ENCODE measurements around the gene CACNA2D3. TPM values are rescaled to one million over a fixed set of nuclear protein-coding genes. Genes with fewer than 3 reads are reported as not detected.

Gene CACNA2D3
- total and polyA plus RNA-seq, 2 experiments from 2014 or later = 1.1 to 2.5 TPM

DNA sequence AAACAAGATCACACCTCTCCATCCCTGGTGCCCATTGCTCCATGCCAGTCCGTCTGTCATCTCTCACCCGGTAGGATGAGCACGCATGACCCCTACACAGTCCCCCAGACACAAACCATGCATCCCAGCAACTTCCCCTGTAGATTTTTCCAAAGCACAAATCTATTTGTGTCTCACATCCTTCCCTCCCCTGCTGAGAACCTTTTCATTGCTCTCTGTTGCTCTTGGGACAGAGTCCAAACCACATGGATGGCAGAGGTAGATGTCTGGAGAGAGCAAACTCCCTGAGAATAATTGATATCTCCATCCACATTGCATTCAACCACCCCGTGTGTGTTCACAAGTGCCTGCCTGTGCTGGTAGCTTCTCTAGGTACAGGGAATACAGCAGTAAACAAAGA, 835.4 kb downstream of the CACNA2D3 start:
- no peak for DNase-seq (ENCODE audit: low spot score)
- no peak overlapping the region for H3K4me2 ChIP-seq
- H2AFZ ChIP-seq = no peak overlapping the region
- H3K27me3 ChIP-seq = no peaks in the 10 kb centered on the region
- H3K9me2 ChIP-seq (replicated peaks; ENCODE audit: insufficient read depth) = no peaks in the 10 kb centered on the region
- H4K20me1 ChIP-seq (ENCODE audit: insufficient read depth, poor library complexity, severe bottlenecking) = no peaks in the 10 kb centered on the region
- H3K4me3 ChIP-seq = no peak overlapping the region
- 94% methylated on average over 4 of the region's 4 CpGs for WGBS (ENCODE audit: low lambda C conversion rate, missing lambda C conversion rate)
- no peak for TF ChIP-seq EZH2 (IDR thresholded peaks at IDR 0.05; ENCODE audit: borderline replicate concordance)
- no peak for TF ChIP-seq EZH2phosphoT487 (IDR thresholded peaks at IDR 0.05; ENCODE audit: low read depth, severe bottlenecking, unreplicated experiment)
- TF ChIP-seq, protein P1, sequence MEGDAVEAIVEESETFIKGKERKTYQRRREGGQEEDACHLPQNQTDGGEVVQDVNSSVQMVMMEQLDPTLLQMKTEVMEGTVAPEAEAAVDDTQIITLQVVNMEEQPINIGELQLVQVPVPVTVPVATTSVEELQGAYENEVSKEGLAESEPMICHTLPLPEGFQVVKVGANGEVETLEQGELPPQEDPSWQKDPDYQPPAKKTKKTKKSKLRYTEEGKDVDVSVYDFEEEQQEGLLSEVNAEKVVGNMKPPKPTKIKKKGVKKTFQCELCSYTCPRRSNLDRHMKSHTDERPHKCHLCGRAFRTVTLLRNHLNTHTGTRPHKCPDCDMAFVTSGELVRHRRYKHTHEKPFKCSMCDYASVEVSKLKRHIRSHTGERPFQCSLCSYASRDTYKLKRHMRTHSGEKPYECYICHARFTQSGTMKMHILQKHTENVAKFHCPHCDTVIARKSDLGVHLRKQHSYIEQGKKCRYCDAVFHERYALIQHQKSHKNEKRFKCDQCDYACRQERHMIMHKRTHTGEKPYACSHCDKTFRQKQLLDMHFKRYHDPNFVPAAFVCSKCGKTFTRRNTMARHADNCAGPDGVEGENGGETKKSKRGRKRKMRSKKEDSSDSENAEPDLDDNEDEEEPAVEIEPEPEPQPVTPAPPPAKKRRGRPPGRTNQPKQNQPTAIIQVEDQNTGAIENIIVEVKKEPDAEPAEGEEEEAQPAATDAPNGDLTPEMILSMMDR (IDR thresholded peaks at IDR 0.05; ENCODE audit: poor library complexity) = no peak
- no peaks in the 10 kb centered on the region for H3K36me3 ChIP-seq (replicated peaks; ENCODE audit: insufficient read depth, low read depth)
- H3K27ac ChIP-seq = no peak overlapping the region
- H3K4me1 ChIP-seq (ENCODE audit: insufficient read depth) = peaks cover 7% of the 10 kb centered on the region
- no peaks in the 10 kb centered on the region for H3K79me2 ChIP-seq
- H3K9me3 ChIP-seq (ENCODE audit: low read depth) = no peaks in the 10 kb centered on the region

DNA sequence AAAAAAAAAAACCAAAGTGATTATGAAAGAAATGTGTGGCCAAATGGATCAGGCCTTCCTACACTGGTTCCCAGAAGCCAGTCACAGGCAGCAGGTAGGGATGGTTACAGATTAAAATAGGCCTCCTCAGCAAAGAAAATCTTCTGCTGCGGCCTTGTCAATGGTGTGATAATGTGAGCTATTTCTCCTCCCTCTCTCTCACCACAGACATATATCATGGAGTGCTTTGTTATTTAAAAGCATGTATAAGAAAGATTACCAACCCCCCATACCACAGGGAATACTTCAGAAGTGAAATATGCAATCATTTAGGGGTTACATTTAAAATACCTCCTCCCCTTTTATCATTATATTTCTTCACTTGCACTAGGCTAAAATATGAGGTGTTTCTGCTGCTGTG, 837.7 kb downstream of the CACNA2D3 start:
- DNase-seq (ENCODE audit: low spot score) = no peak
- 79% methylated on average over 1 of the region's 1 CpG for WGBS (ENCODE audit: low lambda C conversion rate, missing lambda C conversion rate)
- Histone ChIP-seq H2AFZ (no peak overlapping the region), H3K4me2 (no peak overlapping the region), H3K4me1 (ENCODE audit: insufficient read depth) (no peaks in the 10 kb centered on the region), H3K36me3 (replicated peaks; ENCODE audit: insufficient read depth, low read depth) (no peaks in the 10 kb centered on the region), H4K20me1 (ENCODE audit: insufficient read depth, poor library complexity, severe bottlenecking) (no peaks in the 10 kb centered on the region), H3K79me2 (no peaks in the 10 kb centered on the region), H3K4me3 (no peak overlapping the region), H3K27me3 (no peaks in the 10 kb centered on the region), H3K9me2 (replicated peaks; ENCODE audit: insufficient read depth) (no peaks in the 10 kb centered on the region), H3K27ac (no peak overlapping the region), H3K9me3 (ENCODE audit: low read depth) (no peaks in the 10 kb centered on the region)
- no peak for TF ChIP-seq EZH2phosphoT487 (IDR thresholded peaks at IDR 0.05; ENCODE audit: low read depth, severe bottlenecking, unreplicated experiment)
- no peak for TF ChIP-seq EZH2 (IDR thresholded peaks at IDR 0.05; ENCODE audit: borderline replicate concordance)

DNA sequence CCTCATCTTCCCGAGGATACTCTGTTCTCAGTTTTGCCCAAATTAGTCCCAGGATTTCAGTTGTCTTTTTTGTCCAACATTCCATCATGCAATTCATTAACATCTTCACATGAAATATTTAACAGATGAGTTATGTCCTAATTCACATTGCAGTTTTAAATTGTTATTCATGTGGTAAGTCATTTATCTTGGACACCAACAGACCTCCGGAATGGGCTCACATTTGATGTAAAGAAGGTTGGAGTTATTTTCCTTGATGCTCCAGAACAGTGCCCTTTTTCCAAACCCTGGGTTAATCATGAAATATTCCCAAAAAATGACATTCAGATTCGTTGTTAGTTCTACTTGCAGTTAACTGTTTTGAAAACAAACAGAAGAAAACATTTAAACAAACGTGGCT, 838.3 kb downstream of the CACNA2D3 start:
- Histone ChIP-seq H3K4me1 (ENCODE audit: insufficient read depth) (no peaks in the 10 kb centered on the region), H3K36me3 (replicated peaks; ENCODE audit: insufficient read depth, low read depth) (no peaks in the 10 kb centered on the region), H3K4me3 (no peak overlapping the region), H3K9me3 (ENCODE audit: low read depth) (no peaks in the 10 kb centered on the region), H2AFZ (no peak overlapping the region), H3K79me2 (no peaks in the 10 kb centered on the region), H3K9me2 (replicated peaks; ENCODE audit: insufficient read depth) (no peaks in the 10 kb centered on the region), H3K4me2 (no peak overlapping the region), H3K27ac (no peak overlapping the region), H3K27me3 (no peaks in the 10 kb centered on the region), H4K20me1 (ENCODE audit: insufficient read depth, poor library complexity, severe bottlenecking) (no peaks in the 10 kb centered on the region)
- TF ChIP-seq EZH2phosphoT487 (IDR thresholded peaks at IDR 0.05; ENCODE audit: low read depth, severe bottlenecking, unreplicated experiment) = no peak
- no peak for TF ChIP-seq EZH2 (IDR thresholded peaks at IDR 0.05; ENCODE audit: borderline replicate concordance)
- TF ChIP-seq, protein P1 (IDR thresholded peaks at IDR 0.05; ENCODE audit: poor library complexity) = no peak
- no peak for DNase-seq (ENCODE audit: low spot score)
- 69% methylated on average over 4 of the region's 4 CpGs for WGBS (ENCODE audit: low lambda C conversion rate, missing lambda C conversion rate)

DNA sequence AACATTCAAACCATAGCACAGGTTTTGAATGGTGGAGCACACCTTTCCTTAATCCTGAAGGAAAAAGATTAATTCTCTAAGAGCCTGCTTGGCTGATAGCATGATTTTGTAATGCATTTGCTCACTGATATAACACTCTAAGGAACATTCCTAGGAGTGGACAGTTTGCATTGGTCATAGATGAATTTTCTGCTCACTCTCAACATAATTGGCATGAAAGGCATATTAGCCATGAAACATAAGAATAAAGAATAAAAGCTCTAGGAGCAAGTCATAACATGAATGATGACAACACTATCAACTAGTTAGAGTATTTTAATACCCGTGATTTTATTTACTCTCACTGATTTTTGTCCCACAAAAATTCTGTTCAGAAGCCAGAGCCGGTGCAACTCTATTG, 839.8 kb downstream of the CACNA2D3 start:
- no peaks in the 10 kb centered on the region for H3K79me2 ChIP-seq

More for the DNA sequence above, 839.8 kb downstream of the CACNA2D3 start:
- DNase-seq (ENCODE audit: low spot score) = no peak
- no peaks in the 10 kb centered on the region for H3K9me3 ChIP-seq (ENCODE audit: low read depth)
- H4K20me1 ChIP-seq (ENCODE audit: insufficient read depth, poor library complexity, severe bottlenecking) = no peaks in the 10 kb centered on the region
- peaks cover 2% of the 10 kb centered on the region for H3K4me1 ChIP-seq (ENCODE audit: insufficient read depth)
- H3K27me3 ChIP-seq = no peaks in the 10 kb centered on the region
- TF ChIP-seq, protein P1 (IDR thresholded peaks at IDR 0.05; ENCODE audit: poor library complexity) = no peak
- TF ChIP-seq EZH2phosphoT487 (IDR thresholded peaks at IDR 0.05; ENCODE audit: low read depth, severe bottlenecking, unreplicated experiment) = no peak
- no peak for TF ChIP-seq EZH2 (IDR thresholded peaks at IDR 0.05; ENCODE audit: borderline replicate concordance)
- no peak overlapping the region for H3K4me3 ChIP-seq
- no peak overlapping the region for H2AFZ ChIP-seq
- H3K9me2 ChIP-seq (replicated peaks; ENCODE audit: insufficient read depth) = no peaks in the 10 kb centered on the region
- WGBS (ENCODE audit: low lambda C conversion rate, missing lambda C conversion rate) = 80% methylated on average over 2 of the region's 2 CpGs
- no peak overlapping the region for H3K4me2 ChIP-seq
- H3K36me3 ChIP-seq (replicated peaks; ENCODE audit: insufficient read depth, low read depth) = no peaks in the 10 kb centered on the region
- no peak overlapping the region for H3K27ac ChIP-seq

Data from hepatocyte (in vitro differentiated cells).